Stimulated activated CD8-positive, alpha-beta memory T cell treated with anti-CD3 and anti-CD28 coated beads, Interleukin-12 subunit alpha, Interleukin-12 subunit beta, amount 100 ng/mL, for 1 hour (primary cell): ENCODE measurements around the gene CCDC167.

Source experiments
- DNase-seq: peaks from one replicate; pipeline ENCODE4 v3.0.0-alpha.2; 2020; ENCODE audit warnings: low read depth

Gene CCDC167

DNA sequence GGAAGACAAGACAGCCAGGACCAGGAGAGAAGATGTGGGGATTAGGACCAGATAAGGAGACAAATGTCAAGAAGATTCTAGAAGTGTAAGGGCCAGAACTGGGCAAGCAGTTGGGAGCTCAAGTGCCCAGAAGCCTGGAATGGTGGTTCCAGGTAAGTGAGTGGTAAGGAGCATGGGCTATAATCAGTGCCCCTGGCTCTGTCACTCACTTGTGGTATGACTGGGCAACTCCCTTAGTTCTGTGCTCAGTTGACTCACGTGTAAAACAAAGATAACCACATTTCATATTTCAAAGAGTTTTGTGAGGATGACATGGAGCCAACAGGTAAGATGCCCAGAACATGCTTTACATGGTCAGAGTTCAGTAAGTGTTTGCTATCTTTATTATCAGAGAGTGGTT, 11.2 kb downstream of the CCDC167 start:
- no peak for DNase-seq

DNA sequence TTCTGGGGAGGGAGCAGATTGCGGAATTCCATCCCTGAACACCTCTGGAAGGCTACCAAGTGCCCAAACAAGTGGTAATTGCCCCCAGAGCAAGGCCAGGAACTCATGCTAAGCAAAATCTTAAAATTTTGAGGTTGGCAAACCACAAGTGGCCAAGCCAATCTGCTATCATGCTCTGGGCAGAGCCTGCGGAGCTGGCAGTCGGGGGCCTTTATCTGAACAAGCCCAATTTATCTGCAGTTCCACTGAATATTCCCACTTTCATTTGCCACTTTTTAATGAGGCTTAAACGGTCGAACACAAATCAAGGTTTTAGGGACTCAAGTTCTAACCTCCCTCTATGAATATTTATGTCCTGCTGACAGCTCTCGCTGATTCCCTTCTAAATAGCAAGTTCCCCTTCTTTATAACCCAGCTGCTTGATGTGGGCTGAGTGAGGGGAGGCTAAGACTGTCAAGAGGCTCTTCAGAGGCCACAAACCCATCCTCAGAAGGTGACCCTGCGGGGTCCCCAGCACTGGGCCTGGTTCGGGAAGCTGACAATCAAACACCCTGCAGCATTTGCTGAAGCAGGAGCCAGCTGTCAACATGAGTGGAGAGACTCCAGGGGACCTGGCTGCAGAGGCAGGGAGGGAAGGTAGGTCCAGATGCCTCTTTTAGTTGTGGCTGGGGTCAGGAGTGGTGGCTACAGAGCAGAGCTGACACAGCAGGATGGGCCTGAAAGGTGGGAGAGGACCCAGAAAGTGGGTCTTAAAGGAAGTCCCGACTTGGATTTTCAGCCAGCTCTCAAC, 11.9 kb downstream of the CCDC167 start:
- DNase-seq: no peak

GRCh38 chr6:37486121-37486839, 13.4 kb downstream of the CCDC167 start:
- no peak for DNase-seq

GRCh38 chr6:37485291-37485702, 14.4 kb downstream of the CCDC167 start:
- no peak for DNase-seq

GRCh38 chr6:37484786-37485170, 14.9 kb downstream of the CCDC167 start:
- no peak for DNase-seq

DNA sequence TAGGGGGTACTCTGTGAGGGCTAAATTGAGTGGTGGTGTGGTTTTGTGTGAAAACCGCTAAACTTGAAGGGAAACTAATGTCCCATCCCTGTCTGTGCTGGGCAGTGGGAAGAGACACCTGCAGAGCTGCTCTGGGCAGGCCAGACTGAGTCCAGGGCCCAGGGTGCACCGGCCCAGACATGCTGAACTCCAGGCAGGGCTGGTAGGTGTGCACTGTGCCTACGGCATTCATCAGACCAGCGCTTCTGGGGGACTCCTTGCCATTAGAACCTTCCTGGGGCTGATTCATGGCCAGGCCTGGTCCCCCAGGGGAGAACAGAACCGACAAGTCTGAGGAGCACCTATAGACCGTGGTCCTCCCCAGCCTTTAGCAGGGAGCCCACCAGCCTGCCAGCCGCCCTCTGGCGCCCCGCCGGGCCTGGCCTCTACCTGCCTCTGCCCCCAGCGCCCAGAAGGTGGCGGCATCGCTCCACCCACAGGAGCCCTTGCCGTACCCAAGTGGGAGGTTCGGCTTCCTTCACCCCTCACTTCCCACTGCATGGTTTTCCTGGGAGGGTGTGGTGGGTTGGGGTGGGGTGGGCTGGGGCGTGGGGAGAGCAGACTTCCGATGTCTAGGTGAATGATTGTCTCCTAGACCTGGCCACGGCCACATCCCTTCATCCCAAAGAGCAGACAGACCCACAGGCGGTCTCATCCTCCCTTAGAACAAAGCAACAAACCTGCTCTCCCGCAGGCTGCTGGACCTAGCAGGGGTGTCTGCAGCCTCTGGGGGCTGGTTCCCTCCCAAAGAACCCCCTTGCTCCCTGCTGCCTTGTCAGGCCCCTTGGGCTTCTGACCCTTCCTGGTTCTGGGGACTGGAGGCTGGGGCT, 15.5 kb downstream of the CCDC167 start:
- peak; percentile 66 for DNase-seq

GRCh38 chr6:37483252-37483901, 16.3 kb downstream of the CCDC167 start:
- no peak for DNase-seq

GRCh38 chr6:37482606-37483251, 17.0 kb downstream of the CCDC167 start:
- DNase-seq: no peak

- DNase-seq: no peak
These were observed 17.7 kb downstream of the CCDC167 start for GRCh38 chr6:37481711-37482605.

- DNase-seq: no peak
These were observed 18.6 kb downstream of the CCDC167 start for GRCh38 chr6:37480951-37481534.

GRCh38 chr6:37480118-37480736, 19.5 kb downstream of the CCDC167 start:
- DNase-seq: no peak

- no peak for DNase-seq
These were observed 20.3 kb downstream of the CCDC167 start for GRCh38 chr6:37479266-37479854.

DNA sequence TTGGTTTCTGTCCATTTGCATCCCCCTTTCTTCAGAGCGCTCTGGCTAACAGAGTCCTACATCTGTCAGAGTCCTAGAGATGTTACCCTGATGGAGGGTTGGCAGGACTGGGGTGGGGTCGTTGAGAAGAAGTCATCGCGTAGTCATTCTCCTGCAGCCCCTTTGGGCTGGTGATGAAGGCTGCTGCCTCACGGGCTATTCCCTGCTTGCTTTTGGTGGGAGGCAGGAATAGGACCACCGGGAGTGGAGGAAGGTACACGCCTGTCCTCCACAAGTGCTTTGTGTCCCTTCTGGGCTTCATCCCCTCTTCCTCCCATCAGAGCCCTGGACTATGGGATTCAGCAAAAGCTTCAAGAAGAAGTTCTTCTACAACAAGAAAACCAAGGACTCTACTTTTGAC, 20.9 kb downstream of the CCDC167 start:
- no peak for DNase-seq

DNA sequence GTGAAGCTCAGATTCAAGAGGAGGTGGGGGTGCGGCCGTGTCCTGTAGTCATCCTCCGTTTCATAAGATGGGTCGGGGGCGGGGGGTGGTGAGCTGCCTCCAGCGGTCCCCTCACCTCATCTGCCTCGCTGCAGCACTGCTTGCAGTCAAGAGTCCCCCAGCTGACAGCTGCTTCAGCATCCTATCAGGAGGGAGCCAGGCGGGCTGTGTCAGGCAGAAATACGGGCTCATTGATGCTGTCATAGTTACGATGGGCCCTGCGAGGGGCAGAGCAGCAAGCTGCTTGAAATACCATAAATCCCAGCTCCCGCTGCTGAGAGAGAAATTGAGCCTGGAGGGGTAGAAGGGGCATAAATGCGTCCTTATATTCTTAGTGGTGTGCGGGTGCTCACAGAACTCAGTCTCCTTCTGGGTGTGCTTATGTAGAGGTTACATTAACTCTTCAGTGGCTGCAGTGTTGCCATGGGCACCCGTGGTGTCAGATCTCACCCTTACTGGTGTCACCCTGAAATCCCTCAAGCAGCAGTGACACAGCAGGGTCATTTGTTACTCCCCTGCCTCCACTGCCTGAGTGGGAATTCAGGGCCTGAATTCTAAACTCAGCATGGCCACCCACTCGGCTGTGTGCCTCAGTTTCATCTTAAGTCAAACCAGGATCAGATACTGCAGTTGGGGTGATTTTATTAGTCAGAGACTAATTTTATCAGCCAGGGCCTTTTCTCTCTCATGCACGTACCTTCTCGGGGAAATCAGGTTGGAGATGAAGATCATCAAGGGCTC, 21.8 kb downstream of the CCDC167 start:
- DNase-seq: no peak

DNA sequence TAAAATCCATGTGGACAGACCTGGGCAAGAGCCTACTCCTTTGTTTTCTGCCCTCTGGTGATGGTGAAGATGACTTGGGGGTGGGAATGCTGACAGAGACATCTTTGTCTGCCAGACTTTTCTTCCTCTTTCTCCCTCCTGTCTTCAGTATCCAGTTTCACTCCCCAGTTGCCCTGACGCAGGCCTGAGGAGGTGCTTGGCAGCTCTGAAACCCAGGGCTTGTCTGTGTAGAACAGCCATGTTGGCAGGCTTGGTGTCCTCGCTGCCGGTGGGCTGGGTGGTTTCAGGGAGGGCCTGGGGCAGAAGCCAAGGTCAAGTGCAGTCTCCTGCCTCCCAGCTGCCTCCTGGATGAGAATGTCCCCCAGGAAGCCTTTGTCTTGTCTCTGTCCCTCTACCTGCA, 22.5 kb downstream of the CCDC167 start:
- DNase-seq: no peak

DNA sequence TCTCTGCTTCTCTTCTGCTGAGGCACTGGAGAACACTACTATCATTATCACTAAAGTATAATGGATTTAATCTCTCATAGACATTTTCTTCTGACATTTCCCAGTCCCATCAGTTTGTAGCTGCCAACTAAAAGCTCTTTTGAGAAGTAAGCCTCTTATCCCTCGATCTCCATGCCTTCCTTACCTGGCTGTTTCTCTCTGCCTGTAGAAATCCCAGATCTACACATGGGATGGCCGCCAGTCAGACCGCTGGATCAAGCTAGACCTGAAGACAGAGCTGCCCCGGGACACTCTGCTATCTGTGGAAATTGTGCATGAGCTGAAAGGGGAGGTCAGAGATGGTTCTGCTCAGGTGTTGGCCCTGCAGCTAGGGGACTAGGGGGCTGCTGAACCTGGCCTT, 25.4 kb downstream of the CCDC167 start:
- DNase-seq: no peak

DNA sequence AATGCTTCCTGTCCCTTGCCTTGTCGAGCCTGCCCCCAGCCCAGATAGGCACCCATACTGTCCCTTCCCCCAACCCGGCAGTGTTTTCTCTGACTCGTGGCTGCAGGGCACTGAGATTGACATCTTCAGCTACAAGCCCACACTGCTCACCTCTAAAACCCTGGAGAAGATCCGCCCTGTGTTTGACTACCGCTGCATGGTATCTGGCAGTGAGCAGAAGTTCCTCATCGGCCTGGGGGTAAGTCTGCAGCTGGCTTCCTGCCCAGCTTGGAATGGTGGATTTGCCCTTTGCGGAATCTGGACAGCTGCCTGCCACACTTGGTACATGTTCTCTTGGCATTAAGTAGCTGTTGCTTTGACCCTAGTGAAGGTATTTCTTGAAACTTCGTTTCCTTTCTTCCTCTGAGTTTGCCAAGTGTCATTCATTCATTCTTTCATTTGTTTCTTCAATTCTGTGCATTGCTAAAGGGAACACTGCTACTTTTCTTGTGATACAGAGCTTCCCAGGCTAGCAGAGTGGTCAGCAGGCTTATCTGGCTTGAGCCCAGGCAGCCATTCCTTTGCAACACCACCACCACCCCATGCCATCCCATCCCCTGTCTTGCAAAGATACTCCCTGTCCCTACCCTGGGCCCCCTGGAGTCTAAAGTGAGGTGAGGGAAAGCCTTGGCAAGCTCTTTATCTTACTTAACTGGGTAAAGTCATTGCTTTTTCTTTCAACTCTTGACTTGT, 26.2 kb downstream of the CCDC167 start:
- DNase-seq: no peak

DNA sequence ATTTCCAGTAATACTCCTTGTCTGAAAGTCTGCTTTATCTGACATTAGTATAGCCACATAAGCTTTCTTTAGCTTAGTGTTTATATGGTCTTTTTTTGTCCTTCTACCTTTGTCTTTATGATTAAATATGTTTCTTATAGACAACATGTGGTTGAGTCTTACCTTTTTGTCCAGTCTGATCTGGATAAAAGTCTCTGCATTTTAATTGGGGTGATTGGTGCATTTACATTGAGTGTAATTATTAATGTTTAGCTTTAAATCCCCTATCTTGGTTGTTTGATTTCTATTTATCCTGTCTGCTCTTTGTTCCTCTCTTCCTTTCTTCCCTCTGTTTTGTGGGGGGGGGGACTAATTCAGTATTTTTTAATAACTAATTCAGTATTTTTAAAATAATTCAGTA, 32.0 kb downstream of the CCDC167 start:
- DNase-seq: no peak
